ENCODE results near the gene RCN1. TPM values are rescaled to one million over a fixed set of nuclear protein-coding genes. Genes with fewer than 3 reads are reported as not detected.
"Not testable (repeated sequence)": the region's sequence is repeated elsewhere in the genome, so short reads cannot be mapped to it uniquely, and the experiment has no call there.

The RCN1 gene
- total RNA-seq, 2 donors from 2014 or later, result 35.6 to 46.4 TPM

GRCh38 chr11:32105871-32106560 is 15.1 kb downstream of the RCN1 start:
- no peak for DNase-seq
- intact Hi-C loops (cut with DNase I, micrococcal nuclease), result no loop called here

GRCh38 chr11:32107647-32108046 is 16.8 kb downstream of the RCN1 start:
- DNase-seq (no peak), ATAC-seq (no peak)
- intact Hi-C loops (cut with DNase I, micrococcal nuclease), result no loop called here

More at GRCh38 chr11:32105871-32106560, 15.1 kb downstream of the RCN1 start:
- ATAC-seq, result no peak

DNA sequence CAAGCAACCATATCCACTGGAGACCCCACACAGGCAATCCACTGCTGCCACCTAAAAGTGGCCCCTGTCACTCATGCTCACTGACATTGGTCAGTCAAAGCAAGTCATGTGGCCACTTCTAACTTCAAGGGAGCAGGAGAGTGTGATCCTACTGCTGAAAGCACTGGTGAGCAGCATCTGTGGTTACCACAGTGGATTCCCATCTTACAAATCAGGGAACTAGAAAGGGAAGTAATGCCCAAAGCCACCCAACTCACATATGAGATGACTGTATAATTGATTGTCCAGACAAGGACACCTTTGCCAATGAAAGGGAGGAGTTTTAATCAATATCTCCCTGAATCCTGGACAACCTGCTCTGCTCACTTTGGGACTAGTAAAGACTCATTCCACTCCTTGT is 17.7 kb downstream of the RCN1 start:
- intact Hi-C loops (cut with DNase I, micrococcal nuclease), result no loop called here
- DNase-seq, result no peak

GRCh38 chr11:32109138-32109537 is 18.3 kb downstream of the RCN1 start:
- DNase-seq (no peak), ATAC-seq (no peak)
- intact Hi-C loops (cut with DNase I, micrococcal nuclease), result no loop called here

More for the DNA sequence above, 17.7 kb downstream of the RCN1 start:
- no peak for ATAC-seq

- no peak for ATAC-seq
- no peak for DNase-seq
- intact Hi-C loops (cut with DNase I, micrococcal nuclease), result no loop called here
Observed at GRCh38 chr11:32109592-32109991, 18.7 kb downstream of the RCN1 start.

GRCh38 chr11:32110795-32111194 is 19.9 kb downstream of the RCN1 start:
- intact Hi-C loops (cut with DNase I, micrococcal nuclease), result no loop called here
- DNase-seq (no peak), ATAC-seq (no peak)

DNA sequence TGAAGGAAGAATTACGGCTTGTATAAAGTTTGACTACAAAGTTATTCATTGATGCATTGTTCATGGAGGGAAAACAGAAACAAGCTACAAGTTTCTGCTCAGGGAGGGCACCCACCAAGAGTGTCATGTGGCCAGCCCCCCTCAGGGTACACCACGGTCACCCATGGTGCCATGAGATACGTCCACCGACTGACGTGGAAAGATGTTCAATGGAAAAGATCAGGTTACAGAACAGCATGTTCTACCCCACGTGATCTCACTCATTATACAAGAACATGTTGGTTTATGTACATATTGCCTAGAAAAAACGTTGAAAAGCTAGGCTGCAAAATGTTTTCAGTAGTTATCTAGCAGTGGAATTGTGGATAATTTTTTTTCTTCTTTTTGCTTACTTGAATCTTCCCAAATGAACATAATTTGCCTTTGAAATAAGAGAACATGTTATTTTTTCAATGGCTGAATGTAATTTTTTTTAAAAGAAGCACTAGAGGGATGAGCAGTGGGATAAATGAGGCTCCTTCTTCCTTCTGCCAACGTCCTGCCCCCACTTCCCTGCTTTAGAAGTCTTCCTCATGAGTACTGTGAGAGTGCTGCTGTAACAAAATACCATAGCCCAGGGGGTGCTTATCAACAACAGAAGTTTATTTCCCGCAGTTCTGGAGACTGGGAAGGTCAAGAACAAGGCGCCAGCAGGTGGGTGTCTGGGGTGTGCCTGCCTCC is 22.5 kb downstream of the RCN1 start:
- ATAC-seq, result no peak

DNA sequence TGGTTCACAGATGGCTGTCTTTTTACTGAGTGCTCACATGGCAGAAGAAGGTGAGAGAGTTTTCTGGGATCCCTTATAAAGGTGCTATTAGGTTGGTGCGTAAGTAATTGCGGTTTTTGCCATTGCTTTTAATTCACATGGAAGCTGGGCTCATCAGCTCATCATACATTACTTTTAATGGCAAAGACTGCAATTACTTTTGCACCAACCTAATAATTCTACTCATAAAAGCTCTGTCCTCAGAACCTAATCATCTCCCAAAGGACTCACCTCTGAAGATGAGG is 23.0 kb downstream of the RCN1 start:
- no peak for DNase-seq
- no peak for ATAC-seq
- intact Hi-C loops (cut with DNase I, micrococcal nuclease), result no loop called here

More for the DNA sequence above, 22.5 kb downstream of the RCN1 start:
- intact Hi-C loops (cut with DNase I, micrococcal nuclease), result no loop called here
- no peak for DNase-seq

DNA sequence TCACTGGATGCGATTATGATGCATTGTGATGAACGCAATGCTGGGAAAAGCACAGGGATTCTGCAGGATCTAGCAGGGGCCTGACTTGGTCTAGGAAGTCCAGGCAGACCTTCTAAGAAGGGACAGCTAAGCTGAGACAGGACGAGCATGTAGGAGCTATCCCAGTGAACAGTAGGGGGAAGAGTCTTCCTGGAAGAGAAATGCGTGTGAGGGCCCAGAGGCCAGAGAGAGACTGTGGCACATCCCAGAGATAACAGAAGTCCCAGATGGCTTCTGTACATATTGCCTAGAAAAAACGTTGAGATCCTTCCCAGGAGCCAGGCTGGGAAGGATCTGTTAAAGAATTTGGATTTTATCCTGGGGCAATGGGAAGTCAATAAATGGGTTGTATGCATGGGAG is 24.6 kb downstream of the RCN1 start:
- intact Hi-C loops (cut with DNase I, micrococcal nuclease), result no loop called here
- ATAC-seq, result no peak
- DNase-seq, result no peak

DNA sequence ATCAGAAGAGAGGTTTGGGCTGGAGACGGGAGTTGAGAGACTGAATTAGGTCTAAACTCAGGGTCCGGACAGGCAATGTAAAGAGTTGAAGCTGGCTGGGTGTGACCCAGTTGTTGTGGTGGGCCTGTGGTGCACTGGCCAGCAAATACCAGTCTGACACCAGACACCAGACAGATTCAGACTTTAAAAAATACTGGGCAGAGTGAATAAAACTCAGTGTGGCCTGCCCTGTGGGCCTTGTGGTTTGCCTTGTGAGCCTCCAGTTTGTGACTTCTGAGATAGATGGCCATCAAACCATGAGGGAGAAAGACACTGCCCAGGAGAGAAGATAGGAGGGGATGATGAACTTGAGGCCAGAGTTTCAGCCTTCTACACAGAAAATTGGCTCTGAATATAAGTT is 25.8 kb downstream of the RCN1 start:
- no peak for ATAC-seq
- intact Hi-C loops (cut with DNase I, micrococcal nuclease), result no loop called here

DNA sequence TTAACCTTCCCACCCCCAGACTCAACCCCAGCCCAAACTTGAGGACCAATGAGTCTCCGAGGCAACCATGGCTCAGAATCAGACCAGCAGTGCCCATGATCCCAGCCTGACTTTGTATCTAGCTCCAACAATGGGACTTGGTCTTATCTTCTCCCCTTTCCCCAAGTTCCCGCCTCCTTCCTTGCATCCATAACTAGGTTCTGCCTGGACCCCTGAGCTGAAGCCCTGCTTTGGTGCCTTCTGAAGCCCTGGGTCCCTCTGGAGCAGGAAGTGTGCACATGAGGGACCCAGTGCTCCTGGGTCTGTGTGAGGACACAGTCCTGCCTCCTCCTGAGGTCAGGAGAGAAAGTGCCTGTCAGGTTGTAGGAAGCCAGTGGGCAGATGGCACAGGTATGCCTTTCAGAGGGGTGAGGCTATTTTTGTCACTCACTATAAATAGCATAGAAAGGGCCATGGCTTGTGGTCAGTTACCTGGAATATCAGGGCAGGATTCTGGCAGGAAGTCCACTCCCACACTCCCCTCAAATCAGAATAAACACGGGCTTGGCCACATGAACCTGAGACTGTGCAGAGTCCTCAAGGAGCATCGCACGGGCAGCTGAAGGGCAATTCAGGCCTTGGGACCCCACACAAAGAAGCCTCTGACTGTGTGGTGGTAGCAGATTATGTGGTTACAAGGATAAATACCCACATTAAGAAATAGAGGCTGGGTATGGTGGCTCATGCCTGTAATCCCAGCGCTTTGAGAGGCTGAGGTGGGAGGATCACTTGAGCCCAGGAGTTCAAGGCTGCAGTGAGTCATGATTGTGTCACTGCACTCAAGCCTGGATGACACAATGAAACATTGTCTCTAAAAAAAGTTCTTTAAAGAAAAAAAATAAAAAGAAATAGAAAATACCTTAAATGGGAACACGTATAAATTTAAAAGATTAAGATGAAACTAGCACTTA is 27.4 kb downstream of the RCN1 start:
- DNase-seq (no peak), ATAC-seq (no peak)
- intact Hi-C loops (cut with DNase I, micrococcal nuclease), result no loop called here

More for the DNA sequence above, 25.8 kb downstream of the RCN1 start:
- no peak for DNase-seq

- ATAC-seq; intact Hi-C loops (cut with DNase I, micrococcal nuclease); DNase-seq: not testable (repeated sequence)
Observed at GRCh38 chr11:32119139-32119538, 28.3 kb downstream of the RCN1 start.

DNA sequence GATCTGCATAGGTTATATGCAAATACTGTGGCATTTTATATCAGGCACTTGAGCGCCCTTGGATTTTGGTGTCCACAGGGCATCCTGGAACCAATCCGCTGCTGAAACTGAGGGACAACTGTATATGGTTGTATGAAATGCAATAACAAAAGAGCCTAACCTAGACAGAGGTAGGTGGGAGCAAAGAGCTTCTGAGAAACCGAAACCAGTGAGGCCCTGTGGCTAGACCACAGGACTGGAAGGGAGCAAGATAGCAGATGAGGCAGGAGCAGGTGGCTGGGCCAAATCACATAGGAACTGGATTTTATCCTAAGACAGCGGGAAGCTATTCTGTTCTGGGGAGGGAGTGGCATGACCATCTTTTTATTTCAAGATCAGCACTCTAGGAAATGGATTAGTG is 30.1 kb downstream of the RCN1 start:
- intact Hi-C loops (cut with DNase I, micrococcal nuclease), result no loop called here
- ATAC-seq, result no peak
- no peak for DNase-seq

DNA sequence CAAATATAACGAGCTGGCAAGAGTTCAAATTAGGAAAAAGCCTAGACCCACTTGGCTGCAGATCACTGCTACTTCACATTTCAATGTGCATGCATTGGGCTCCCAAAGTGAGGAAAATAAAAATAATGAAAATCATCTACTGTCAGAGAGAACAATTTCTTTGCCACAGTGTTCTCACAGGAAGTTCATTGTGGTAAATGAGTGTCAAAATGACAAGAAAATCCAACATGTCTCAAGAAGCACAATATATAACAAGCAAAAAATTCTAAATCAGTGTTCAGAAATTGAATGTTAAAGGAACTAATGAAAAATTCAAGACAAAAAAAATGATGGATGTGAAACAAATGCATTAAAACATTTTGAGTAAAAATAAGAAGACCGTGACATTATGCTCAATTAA is 31.3 kb downstream of the RCN1 start:
- intact Hi-C loops (cut with DNase I, micrococcal nuclease), result no loop called here
- no peak for DNase-seq
- no peak for ATAC-seq

GRCh38 chr11:32131321-32131720 is 40.4 kb downstream of the RCN1 start:
- intact Hi-C loops (cut with DNase I, micrococcal nuclease), result no loop called here
- no peak for ATAC-seq
- no peak for DNase-seq

- ATAC-seq, result no peak
- DNase-seq, result no peak
- intact Hi-C loops (cut with DNase I, micrococcal nuclease), result no loop called here
Observed at GRCh38 chr11:32136657-32137056, 45.8 kb downstream of the RCN1 start.

DNA sequence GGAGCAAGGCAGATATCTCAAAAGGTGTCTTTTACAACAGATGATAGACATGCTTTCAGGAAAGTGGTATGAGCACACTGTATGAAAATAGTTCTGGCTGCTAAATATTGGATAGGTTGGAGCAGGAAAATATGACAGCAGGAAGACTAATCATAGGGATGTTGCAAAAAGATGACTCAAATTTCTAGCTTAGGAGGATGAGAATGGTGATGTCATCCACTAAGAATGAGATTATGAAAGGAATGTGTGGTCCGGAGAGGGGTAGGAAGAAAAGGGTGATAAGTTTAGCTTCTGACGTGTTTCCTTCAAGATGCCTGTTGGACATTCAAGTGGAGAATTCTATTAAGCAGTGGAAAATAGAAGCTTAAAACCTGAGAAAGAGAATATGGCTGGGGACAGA is 46.4 kb downstream of the RCN1 start:
- no peak for DNase-seq
- no peak for ATAC-seq
- intact Hi-C loops (cut with DNase I, micrococcal nuclease), result no loop called here

DNA sequence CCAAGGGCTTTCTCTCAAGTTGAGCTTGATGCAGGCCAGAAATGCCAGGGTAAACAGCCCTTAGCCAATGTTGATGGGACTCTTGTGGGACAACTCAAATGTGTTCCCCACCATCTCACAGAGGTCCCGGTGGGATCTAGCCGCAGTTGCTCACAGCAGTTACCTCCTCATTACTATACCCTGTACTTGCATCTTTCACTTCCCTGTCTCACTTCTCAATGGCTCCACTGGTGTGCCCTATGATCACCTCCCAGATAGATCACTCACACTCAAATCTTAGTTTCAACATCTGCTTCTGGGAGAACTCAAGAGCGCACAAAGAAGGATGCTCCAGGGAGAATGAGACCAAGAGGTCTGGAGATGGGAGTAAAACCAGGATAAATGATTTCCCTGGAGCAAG is 47.0 kb downstream of the RCN1 start:
- intact Hi-C loops (cut with DNase I, micrococcal nuclease), result no loop called here

GRCh38 chr11:32138902-32139301 is 48.0 kb downstream of the RCN1 start:
- intact Hi-C loops (cut with DNase I, micrococcal nuclease), result no loop called here
- ATAC-seq, result no peak

More for the DNA sequence above, 47.0 kb downstream of the RCN1 start:
- no peak for DNase-seq
- ATAC-seq, result no peak

More at GRCh38 chr11:32138902-32139301, 48.0 kb downstream of the RCN1 start:
- no peak for DNase-seq
